Gastrocnemius medialis (tissue), 4 donors: ENCODE measurements around the gene ANO9.

Experiments used
- CTCF ChIP-seq, 5 experiments: fragments of 450-650 bp in 3 of 5; fragments of 200-600 bp in 2 of 5; sonication (generic) in 2 of 5; IDR thresholded peaks in 4 of 5; conservative IDR thresholded peaks in 1 of 5; 1 replicate in 4 of 5; 2 replicates in 1 of 5; pipeline ENCODE4 v1.5.1; 2016 to 2019; ENCODE audit warnings: antibody characterized with exemption in 5 of 5, mild to moderate bottlenecking in 3 of 5, moderate library complexity in 3 of 5
- POLR2A ChIP-seq, 2 donors: fragments of 450-650 bp; IDR thresholded peaks; one replicate each; pipeline ENCODE4 v1.6.1; 2017; ENCODE audit warnings: antibody characterized with exemption in 2 of 2, mild to moderate bottlenecking in 2 of 2, moderate library complexity in 2 of 2

- TF ChIP-seq CTCF (IDR thresholded peaks at IDR 0.05 in 4 of 5, conservative IDR thresholded peaks at IDR 0.05 in 1 of 5) (no peak), POLR2A (IDR thresholded peaks at IDR 0.05) (no peak)
Observed at GRCh38 chr11:484616-485015, 42.8 kb upstream of the ANO9 start.
